ENCODE measurements around the gene SIN3B.

GRCh38 chr19:16789238-16789637, 40.0 kb upstream of the SIN3B start:
- TF ChIP-seq POLR2A (IDR thresholded peaks at IDR 0.05) (no peak), CTCF (IDR thresholded peaks at IDR 0.05) (no peak), EP300 (IDR thresholded peaks at IDR 0.05) (no peak)
